ENCODE measurements around the gene IQCE.

The IQCE gene

DNA sequence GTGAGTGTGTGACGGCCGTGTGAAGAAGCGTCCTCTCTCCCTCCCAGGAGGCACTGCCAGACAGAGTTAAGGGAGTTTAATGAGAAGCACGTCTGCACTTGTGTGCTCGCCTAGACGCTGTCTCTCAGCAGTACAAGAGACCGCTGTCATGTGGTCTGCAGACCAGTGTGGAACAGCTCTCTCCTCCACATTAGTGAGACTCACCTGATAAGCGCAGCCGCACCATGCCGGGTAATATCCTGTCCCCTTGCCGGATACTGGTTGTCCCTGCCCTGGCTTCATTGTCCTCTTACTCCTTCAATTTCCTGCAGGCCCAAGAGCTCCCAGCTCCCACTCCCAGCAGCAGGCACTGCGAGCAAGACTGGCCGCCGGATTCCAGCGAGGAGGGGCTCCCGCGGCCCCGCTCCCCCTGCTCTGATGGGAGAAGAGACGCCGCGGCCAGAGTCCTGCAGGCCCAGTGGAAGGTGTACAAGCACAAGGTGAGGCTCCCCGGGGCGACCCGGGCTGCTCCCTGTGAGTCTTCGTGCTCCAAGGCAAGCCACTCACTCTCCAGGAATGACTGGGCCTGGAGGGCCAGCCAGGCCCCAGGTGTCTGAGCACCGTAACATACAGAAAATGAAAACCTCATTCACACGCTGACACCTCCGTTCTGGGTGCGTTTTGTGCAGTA is 39.5 kb downstream of the IQCE start:
- H2BK15ac ChIP-seq (ENCODE audit: low read depth, poor library complexity, severe bottlenecking): no peak overlapping the region
- no peaks in the 10 kb centered on the region for H3K4me1 ChIP-seq (ENCODE audit: control insufficient read depth, insufficient read depth, low read depth, low read length)
- H2BK12ac ChIP-seq (ENCODE audit: low read length in 2 of 2): no peak overlapping the region
- H3K23ac ChIP-seq (ENCODE audit: low read length in 2 of 2): no peak overlapping the region
- H3K14ac ChIP-seq (ENCODE audit: low read length in 2 of 2): no peak overlapping the region
- H3K4me2 ChIP-seq (ENCODE audit: low read length, poor library complexity, severe bottlenecking): no peak overlapping the region
- H3K9ac ChIP-seq (ENCODE audit: low read length): no peak overlapping the region
- no peak overlapping the region for H3K4ac ChIP-seq (ENCODE audit: low read depth in 1 of 2, low read length in 2 of 2)
- no peak overlapping the region for H4K8ac ChIP-seq (ENCODE audit: low read length)
- H3K18ac ChIP-seq (ENCODE audit: low read depth in 1 of 2, low read length in 2 of 2): no peak overlapping the region
- no peak overlapping the region for H2AK5ac ChIP-seq (ENCODE audit: low read length, severe bottlenecking)
- no peaks in the 10 kb centered on the region for H3K27me3 ChIP-seq (ENCODE audit: control insufficient read depth in 1 of 2, insufficient read depth in 1 of 2, low read length in 2 of 2)
- WGBS: 91% methylated on average over 29 of the region's 29 CpGs
- no peak overlapping the region for H2AFZ ChIP-seq (ENCODE audit: low read depth, low read length)
- DNase-seq: no peak
- no peaks in the 10 kb centered on the region for H3K79me1 ChIP-seq (replicated peaks; ENCODE audit: low read length, poor library complexity, severe bottlenecking)
- H3K4me3 ChIP-seq (ENCODE audit: insufficient read depth in 1 of 2, low read depth in 1 of 2, low read length in 2 of 2): no peak overlapping the region
- H2BK5ac ChIP-seq (ENCODE audit: low read depth, low read length, poor library complexity, severe bottlenecking): no peak overlapping the region
- peaks cover 69 to 76% of the 10 kb centered on the region in 2 experiments for H3K36me3 ChIP-seq (ENCODE audit: control insufficient read depth in 1 of 2, insufficient read depth in 2 of 2, low read depth in 1 of 2, low read length in 2 of 2)
- no peak overlapping the region for H4K91ac ChIP-seq (ENCODE audit: low read length)
- H3K27ac ChIP-seq (ENCODE audit: low read length, poor library complexity, severe bottlenecking): no peak overlapping the region
- H2BK120ac ChIP-seq (ENCODE audit: low read depth, low read length): no peak overlapping the region
- no peaks in the 10 kb centered on the region for H3K9me3 ChIP-seq (ENCODE audit: control insufficient read depth, low read length)

DNA sequence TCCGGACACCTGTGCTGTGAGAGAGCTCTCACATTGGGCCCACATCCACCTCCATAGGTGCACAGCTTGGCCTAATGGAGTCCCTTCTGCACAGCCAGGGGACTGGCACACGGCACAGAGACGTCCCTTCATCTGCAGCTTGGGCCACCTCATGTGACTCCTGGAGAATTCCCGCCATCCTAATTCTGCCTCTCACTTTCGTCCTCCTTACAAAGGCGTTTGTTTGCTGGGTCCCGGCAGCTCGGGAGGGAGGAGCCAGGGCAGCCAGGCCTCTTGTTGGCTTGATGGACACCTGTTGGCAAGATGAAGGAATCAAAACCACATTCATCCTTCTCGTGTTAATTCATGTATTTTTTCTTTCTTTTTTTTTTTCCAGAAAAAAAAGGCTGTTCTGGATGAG is 42.3 kb downstream of the IQCE start:
- H3K27me3 ChIP-seq (ENCODE audit: control insufficient read depth in 1 of 2, insufficient read depth in 1 of 2, low read length in 2 of 2): no peaks in the 10 kb centered on the region
- H4K8ac ChIP-seq (ENCODE audit: low read length): no peak overlapping the region
- H3K4me3 ChIP-seq (ENCODE audit: insufficient read depth in 1 of 2, low read depth in 1 of 2, low read length in 2 of 2): no peak overlapping the region
- no peak overlapping the region for H4K91ac ChIP-seq (ENCODE audit: low read length)
- no peak overlapping the region for H3K4me2 ChIP-seq (ENCODE audit: low read length, poor library complexity, severe bottlenecking)
- no peak for DNase-seq
- no peak overlapping the region for H2BK5ac ChIP-seq (ENCODE audit: low read depth, low read length, poor library complexity, severe bottlenecking)
- no peak overlapping the region for H2AFZ ChIP-seq (ENCODE audit: low read depth, low read length)
- H3K9me3 ChIP-seq (ENCODE audit: control insufficient read depth, low read length): no peaks in the 10 kb centered on the region
- H3K36me3 ChIP-seq (ENCODE audit: control insufficient read depth in 1 of 2, insufficient read depth in 2 of 2, low read depth in 1 of 2, low read length in 2 of 2): peaks cover 51 to 71% of the 10 kb centered on the region in 2 experiments
- no peak overlapping the region for H2BK120ac ChIP-seq (ENCODE audit: low read depth, low read length)
- H3K79me1 ChIP-seq (replicated peaks; ENCODE audit: low read length, poor library complexity, severe bottlenecking): no peaks in the 10 kb centered on the region
- no peak overlapping the region for H3K23ac ChIP-seq (ENCODE audit: low read length in 2 of 2)
- peaks cover 4% of the 10 kb centered on the region for H3K4me1 ChIP-seq (ENCODE audit: control insufficient read depth, insufficient read depth, low read depth, low read length)
- no peak overlapping the region for H3K14ac ChIP-seq (ENCODE audit: low read length in 2 of 2)
- H3K9ac ChIP-seq (ENCODE audit: low read length): no peak overlapping the region
- no peak overlapping the region for H3K18ac ChIP-seq (ENCODE audit: low read depth in 1 of 2, low read length in 2 of 2)
- no peak overlapping the region for H2BK12ac ChIP-seq (ENCODE audit: low read length in 2 of 2)
- H3K27ac ChIP-seq (ENCODE audit: low read length, poor library complexity, severe bottlenecking): no peak overlapping the region
- 90% methylated on average over 8 of the region's 9 CpGs for WGBS
- H2BK15ac ChIP-seq (ENCODE audit: low read depth, poor library complexity, severe bottlenecking): no peak overlapping the region
- H3K4ac ChIP-seq (ENCODE audit: low read depth in 1 of 2, low read length in 2 of 2): no peak overlapping the region
- no peak overlapping the region for H2AK5ac ChIP-seq (ENCODE audit: low read length, severe bottlenecking)

DNA sequence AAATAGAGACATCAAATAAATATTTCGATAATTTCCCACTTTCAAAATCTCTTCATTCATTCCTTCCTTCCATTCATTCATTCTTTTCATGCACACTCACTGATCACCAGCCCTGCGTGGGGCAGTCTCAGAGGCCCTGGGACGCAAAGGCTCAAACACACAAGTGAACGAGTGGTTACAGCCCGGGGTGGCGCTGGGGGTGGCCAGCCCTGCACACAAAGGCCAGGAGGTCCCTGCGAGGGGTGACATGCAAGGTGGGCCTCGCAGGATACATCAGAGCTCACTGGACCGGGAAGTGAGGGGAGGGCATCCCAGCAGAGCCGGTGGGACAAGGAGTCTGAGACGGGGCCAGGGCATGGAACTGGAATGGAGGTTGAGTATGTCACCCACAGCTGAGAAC is 43.1 kb downstream of the IQCE start:
- Histone ChIP-seq H2AK5ac (ENCODE audit: low read length, severe bottlenecking) (no peak overlapping the region), H4K91ac (ENCODE audit: low read length) (peak overlapping the region; percentile 5), H3K18ac (ENCODE audit: low read depth in 1 of 2, low read length in 2 of 2) (no peak overlapping the region), H3K4me1 (ENCODE audit: control insufficient read depth, insufficient read depth, low read depth, low read length) (peaks cover 4% of the 10 kb centered on the region), H3K27ac (ENCODE audit: low read length, poor library complexity, severe bottlenecking) (no peak overlapping the region), H3K4ac (ENCODE audit: low read depth in 1 of 2, low read length in 2 of 2) (no peak overlapping the region), H3K14ac (ENCODE audit: low read length in 2 of 2) (peak overlapping the region in 1 of 2 experiments; percentile 9), H3K9me3 (ENCODE audit: control insufficient read depth, low read length) (no peaks in the 10 kb centered on the region), H3K4me3 (ENCODE audit: insufficient read depth in 1 of 2, low read depth in 1 of 2, low read length in 2 of 2) (no peak overlapping the region), H3K4me2 (ENCODE audit: low read length, poor library complexity, severe bottlenecking) (no peak overlapping the region), H2BK120ac (ENCODE audit: low read depth, low read length) (no peak overlapping the region), H3K27me3 (ENCODE audit: control insufficient read depth in 1 of 2, insufficient read depth in 1 of 2, low read length in 2 of 2) (no peaks in the 10 kb centered on the region), H4K8ac (ENCODE audit: low read length) (no peak overlapping the region), H3K36me3 (ENCODE audit: control insufficient read depth in 1 of 2, insufficient read depth in 2 of 2, low read depth in 1 of 2, low read length in 2 of 2) (peaks cover 49 to 73% of the 10 kb centered on the region in 2 experiments), H3K23ac (ENCODE audit: low read length in 2 of 2) (no peak overlapping the region), H3K79me1 (replicated peaks; ENCODE audit: low read length, poor library complexity, severe bottlenecking) (no peaks in the 10 kb centered on the region), H2BK12ac (ENCODE audit: low read length in 2 of 2) (no peak overlapping the region), H3K9ac (ENCODE audit: low read length) (no peak overlapping the region), H2BK15ac (ENCODE audit: low read depth, poor library complexity, severe bottlenecking) (no peak overlapping the region), H2BK5ac (ENCODE audit: low read depth, low read length, poor library complexity, severe bottlenecking) (no peak overlapping the region), H2AFZ (ENCODE audit: low read depth, low read length) (no peak overlapping the region)
- DNase-seq: no peak
- WGBS: 90% methylated on average over 11 of the region's 11 CpGs

DNA sequence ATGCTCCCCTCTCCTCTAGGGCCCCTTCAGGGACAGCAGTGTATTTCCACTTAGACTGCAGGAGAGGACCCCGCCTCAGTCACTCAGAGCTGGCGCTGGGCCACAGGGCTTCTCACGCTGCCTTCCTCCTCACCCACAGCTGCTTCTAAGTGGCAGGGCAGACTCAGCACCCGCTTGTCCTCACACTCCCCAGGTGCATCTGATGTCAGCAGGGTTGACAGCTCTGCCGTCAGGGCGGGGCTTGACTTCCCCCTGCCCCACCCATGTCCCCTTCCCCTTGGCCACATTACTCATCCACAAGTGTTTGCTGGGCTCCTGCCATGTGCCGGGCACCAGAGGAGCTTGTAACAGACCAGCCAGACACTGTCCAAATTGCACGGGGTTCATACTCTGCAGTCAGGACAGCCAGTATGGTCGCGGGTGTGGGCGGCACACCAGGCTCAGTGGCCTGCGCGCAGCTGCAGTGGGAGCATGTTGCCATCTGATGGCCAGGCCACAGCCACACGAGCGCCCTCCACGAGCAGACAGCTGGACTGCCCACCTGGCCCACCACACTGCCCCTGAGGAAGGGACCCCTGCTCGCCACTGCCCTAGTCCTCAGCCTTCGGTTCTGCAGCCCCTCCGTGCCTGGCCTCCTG is 43.7 kb downstream of the IQCE start:
- peak overlapping the region in 1 of 2 experiments; percentile 1 for H3K14ac ChIP-seq (ENCODE audit: low read length in 2 of 2)
- 91% methylated on average over 19 of the region's 19 CpGs for WGBS
- H3K79me1 ChIP-seq (replicated peaks; ENCODE audit: low read length, poor library complexity, severe bottlenecking): no peaks in the 10 kb centered on the region
- H3K27me3 ChIP-seq (ENCODE audit: control insufficient read depth in 1 of 2, insufficient read depth in 1 of 2, low read length in 2 of 2): no peaks in the 10 kb centered on the region
- H3K4me1 ChIP-seq (ENCODE audit: control insufficient read depth, insufficient read depth, low read depth, low read length): peaks cover 4% of the 10 kb centered on the region
- no peak overlapping the region for H3K4me3 ChIP-seq (ENCODE audit: insufficient read depth in 1 of 2, low read depth in 1 of 2, low read length in 2 of 2)
- no peaks in the 10 kb centered on the region for H3K9me3 ChIP-seq (ENCODE audit: control insufficient read depth, low read length)
- no peak overlapping the region for H2AFZ ChIP-seq (ENCODE audit: low read depth, low read length)
- no peak overlapping the region for H3K27ac ChIP-seq (ENCODE audit: low read length, poor library complexity, severe bottlenecking)
- H3K4me2 ChIP-seq (ENCODE audit: low read length, poor library complexity, severe bottlenecking): no peak overlapping the region
- no peak overlapping the region for H4K91ac ChIP-seq (ENCODE audit: low read length)
- H3K23ac ChIP-seq (ENCODE audit: low read length in 2 of 2): no peak overlapping the region
- H3K4ac ChIP-seq (ENCODE audit: low read depth in 1 of 2, low read length in 2 of 2): no peak overlapping the region
- H2AK5ac ChIP-seq (ENCODE audit: low read length, severe bottlenecking): no peak overlapping the region
- H3K9ac ChIP-seq (ENCODE audit: low read length): no peak overlapping the region
- H2BK120ac ChIP-seq (ENCODE audit: low read depth, low read length): no peak overlapping the region
- no peak overlapping the region for H2BK15ac ChIP-seq (ENCODE audit: low read depth, poor library complexity, severe bottlenecking)
- H2BK5ac ChIP-seq (ENCODE audit: low read depth, low read length, poor library complexity, severe bottlenecking): no peak overlapping the region
- H4K8ac ChIP-seq (ENCODE audit: low read length): no peak overlapping the region
- peak overlapping the region in 1 of 2 experiments; percentile 37 for H3K18ac ChIP-seq (ENCODE audit: low read depth in 1 of 2, low read length in 2 of 2)
- peaks cover 45 to 67% of the 10 kb centered on the region in 2 experiments for H3K36me3 ChIP-seq (ENCODE audit: control insufficient read depth in 1 of 2, insufficient read depth in 2 of 2, low read depth in 1 of 2, low read length in 2 of 2)
- no peak for DNase-seq
- no peak overlapping the region for H2BK12ac ChIP-seq (ENCODE audit: low read length in 2 of 2)
